ENCODE measurements around the gene ABCC1. TPM values are rescaled to one million over a fixed set of nuclear protein-coding genes. Genes with fewer than 3 reads are reported as not detected.

ABCC1 gene
- polyA plus RNA-seq, 1 donor from 2014 or later = 3.0 TPM

DNA sequence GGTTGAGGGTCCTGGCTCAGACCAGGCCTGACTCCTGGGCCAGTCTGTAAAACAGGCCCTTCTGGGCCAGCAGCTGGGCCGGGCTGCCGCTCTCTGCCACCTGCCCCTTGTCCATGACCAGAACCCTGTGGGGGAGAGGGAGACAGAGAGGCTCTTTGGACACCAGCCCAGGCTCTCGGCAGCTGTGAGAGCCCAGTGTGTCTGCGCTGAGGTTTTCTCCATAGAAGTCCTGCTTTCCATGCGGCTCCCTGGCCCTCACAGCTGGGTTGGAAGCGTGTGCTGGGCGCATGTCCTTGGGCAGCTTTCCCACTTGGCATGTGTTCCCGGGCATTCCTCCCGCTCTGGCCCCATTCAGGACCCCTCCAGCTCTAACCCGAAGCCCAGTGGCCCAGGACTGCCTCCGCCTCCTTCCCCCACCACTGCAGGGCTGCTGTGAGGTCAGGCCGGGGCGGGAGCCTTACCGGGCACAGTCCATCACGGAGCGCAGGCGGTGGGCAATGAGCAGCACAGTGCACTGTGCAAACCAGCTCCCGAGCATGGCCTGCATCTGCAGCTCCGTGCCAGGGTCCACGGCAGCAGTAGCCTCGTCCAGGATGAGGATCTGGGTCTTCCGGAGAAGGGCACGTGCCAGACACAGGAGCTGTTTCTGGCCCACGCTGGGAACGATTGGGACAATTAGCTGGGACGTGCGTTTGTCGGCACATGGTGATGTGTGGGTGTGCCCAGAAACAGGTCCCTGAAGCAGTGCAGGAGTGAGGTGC is 200.9 kb downstream of the ABCC1 start:
- Histone ChIP-seq H3K27me3 (ENCODE audit: insufficient read depth, low read depth, low read length) (no peaks in the 10 kb centered on the region), H3F3A (ENCODE audit: insufficient read depth, low read length, poor library complexity, severe bottlenecking) (no peaks in the 10 kb centered on the region), H4K20me1 (ENCODE audit: insufficient read depth) (no peaks in the 10 kb centered on the region), H3K9me3 (ENCODE audit: low read length) (no peaks in the 10 kb centered on the region), H3K4me3 (ENCODE audit: low read length) (no peak overlapping the region), H3K36me3 (ENCODE audit: insufficient read depth, low read length) (no peaks in the 10 kb centered on the region), H3K9ac (ENCODE audit: low read length) (no peak overlapping the region), H3K79me2 (replicated peaks; ENCODE audit: insufficient read depth, low read length) (no peaks in the 10 kb centered on the region), H3K9me2 (ENCODE audit: insufficient read depth, low read length) (no peaks in the 10 kb centered on the region), H3K4me2 (ENCODE audit: low read length) (no peak overlapping the region), H3K27ac (ENCODE audit: low read length) (no peak overlapping the region), H2AFZ (ENCODE audit: low read depth, low read length) (no peak overlapping the region)
- TF ChIP-seq EZH2 (IDR thresholded peaks at IDR 0.05; ENCODE audit: borderline replicate concordance, insufficient read depth, low read length, poor library complexity, severe bottlenecking) (no peak), SMC3 (conservative IDR thresholded peaks at IDR 0.05; ENCODE audit: poor library complexity) (no peak), EP300 (conservative IDR thresholded peaks at IDR 0.05; ENCODE audit: poor library complexity, severe bottlenecking) (no peak), TAF1 (IDR thresholded peaks at IDR 0.05; ENCODE audit: low read depth) (no peak), RAD21 (conservative IDR thresholded peaks at IDR 0.05) (no peak), POLR2AphosphoS5 (IDR thresholded peaks at IDR 0.05) (no peak), MXI1 (conservative IDR thresholded peaks at IDR 0.05; ENCODE audit: poor library complexity, severe bottlenecking) (no peak)
- TF ChIP-seq, protein P1, sequence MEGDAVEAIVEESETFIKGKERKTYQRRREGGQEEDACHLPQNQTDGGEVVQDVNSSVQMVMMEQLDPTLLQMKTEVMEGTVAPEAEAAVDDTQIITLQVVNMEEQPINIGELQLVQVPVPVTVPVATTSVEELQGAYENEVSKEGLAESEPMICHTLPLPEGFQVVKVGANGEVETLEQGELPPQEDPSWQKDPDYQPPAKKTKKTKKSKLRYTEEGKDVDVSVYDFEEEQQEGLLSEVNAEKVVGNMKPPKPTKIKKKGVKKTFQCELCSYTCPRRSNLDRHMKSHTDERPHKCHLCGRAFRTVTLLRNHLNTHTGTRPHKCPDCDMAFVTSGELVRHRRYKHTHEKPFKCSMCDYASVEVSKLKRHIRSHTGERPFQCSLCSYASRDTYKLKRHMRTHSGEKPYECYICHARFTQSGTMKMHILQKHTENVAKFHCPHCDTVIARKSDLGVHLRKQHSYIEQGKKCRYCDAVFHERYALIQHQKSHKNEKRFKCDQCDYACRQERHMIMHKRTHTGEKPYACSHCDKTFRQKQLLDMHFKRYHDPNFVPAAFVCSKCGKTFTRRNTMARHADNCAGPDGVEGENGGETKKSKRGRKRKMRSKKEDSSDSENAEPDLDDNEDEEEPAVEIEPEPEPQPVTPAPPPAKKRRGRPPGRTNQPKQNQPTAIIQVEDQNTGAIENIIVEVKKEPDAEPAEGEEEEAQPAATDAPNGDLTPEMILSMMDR (IDR thresholded peaks at IDR 0.05; ENCODE audit: poor library complexity, severe bottlenecking) = no peak
- TF ChIP-seq, protein P2, sequence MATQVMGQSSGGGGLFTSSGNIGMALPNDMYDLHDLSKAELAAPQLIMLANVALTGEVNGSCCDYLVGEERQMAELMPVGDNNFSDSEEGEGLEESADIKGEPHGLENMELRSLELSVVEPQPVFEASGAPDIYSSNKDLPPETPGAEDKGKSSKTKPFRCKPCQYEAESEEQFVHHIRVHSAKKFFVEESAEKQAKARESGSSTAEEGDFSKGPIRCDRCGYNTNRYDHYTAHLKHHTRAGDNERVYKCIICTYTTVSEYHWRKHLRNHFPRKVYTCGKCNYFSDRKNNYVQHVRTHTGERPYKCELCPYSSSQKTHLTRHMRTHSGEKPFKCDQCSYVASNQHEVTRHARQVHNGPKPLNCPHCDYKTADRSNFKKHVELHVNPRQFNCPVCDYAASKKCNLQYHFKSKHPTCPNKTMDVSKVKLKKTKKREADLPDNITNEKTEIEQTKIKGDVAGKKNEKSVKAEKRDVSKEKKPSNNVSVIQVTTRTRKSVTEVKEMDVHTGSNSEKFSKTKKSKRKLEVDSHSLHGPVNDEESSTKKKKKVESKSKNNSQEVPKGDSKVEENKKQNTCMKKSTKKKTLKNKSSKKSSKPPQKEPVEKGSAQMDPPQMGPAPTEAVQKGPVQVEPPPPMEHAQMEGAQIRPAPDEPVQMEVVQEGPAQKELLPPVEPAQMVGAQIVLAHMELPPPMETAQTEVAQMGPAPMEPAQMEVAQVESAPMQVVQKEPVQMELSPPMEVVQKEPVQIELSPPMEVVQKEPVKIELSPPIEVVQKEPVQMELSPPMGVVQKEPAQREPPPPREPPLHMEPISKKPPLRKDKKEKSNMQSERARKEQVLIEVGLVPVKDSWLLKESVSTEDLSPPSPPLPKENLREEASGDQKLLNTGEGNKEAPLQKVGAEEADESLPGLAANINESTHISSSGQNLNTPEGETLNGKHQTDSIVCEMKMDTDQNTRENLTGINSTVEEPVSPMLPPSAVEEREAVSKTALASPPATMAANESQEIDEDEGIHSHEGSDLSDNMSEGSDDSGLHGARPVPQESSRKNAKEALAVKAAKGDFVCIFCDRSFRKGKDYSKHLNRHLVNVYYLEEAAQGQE (IDR thresholded peaks at IDR 0.05; ENCODE audit: borderline replicate concordance) = no peak

DNA sequence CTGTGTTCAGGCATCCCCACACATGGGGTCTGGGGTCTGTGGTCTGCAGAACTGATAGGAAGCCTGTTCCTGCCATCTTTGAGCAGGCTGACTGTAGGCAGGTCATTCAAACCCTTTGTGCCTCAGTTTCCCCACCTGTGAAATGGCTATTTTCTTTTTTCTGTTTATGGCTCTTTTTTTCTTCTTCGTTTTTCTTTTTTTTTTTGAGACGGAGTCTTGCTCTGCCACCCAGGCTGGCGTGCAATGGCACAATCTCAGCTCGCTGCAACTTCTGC is 201.4 kb downstream of the ABCC1 start:
- Histone ChIP-seq H3K27ac (ENCODE audit: low read length) (no peak overlapping the region), H3K9me2 (ENCODE audit: insufficient read depth, low read length) (no peaks in the 10 kb centered on the region), H3K4me2 (ENCODE audit: low read length) (no peak overlapping the region), H3K4me3 (ENCODE audit: low read length) (no peak overlapping the region), H3K9ac (ENCODE audit: low read length) (no peak overlapping the region), H3K79me2 (replicated peaks; ENCODE audit: insufficient read depth, low read length) (no peaks in the 10 kb centered on the region), H3K27me3 (ENCODE audit: insufficient read depth, low read depth, low read length) (no peaks in the 10 kb centered on the region), H2AFZ (ENCODE audit: low read depth, low read length) (no peak overlapping the region), H3K36me3 (ENCODE audit: insufficient read depth, low read length) (no peaks in the 10 kb centered on the region), H3K9me3 (ENCODE audit: low read length) (no peaks in the 10 kb centered on the region), H4K20me1 (ENCODE audit: insufficient read depth) (no peaks in the 10 kb centered on the region), H3F3A (ENCODE audit: insufficient read depth, low read length, poor library complexity, severe bottlenecking) (no peaks in the 10 kb centered on the region)
- TF ChIP-seq EZH2 (IDR thresholded peaks at IDR 0.05; ENCODE audit: borderline replicate concordance, insufficient read depth, low read length, poor library complexity, severe bottlenecking) (no peak), RAD21 (conservative IDR thresholded peaks at IDR 0.05) (no peak), TAF1 (IDR thresholded peaks at IDR 0.05; ENCODE audit: low read depth) (no peak), EP300 (conservative IDR thresholded peaks at IDR 0.05; ENCODE audit: poor library complexity, severe bottlenecking) (no peak), SMC3 (conservative IDR thresholded peaks at IDR 0.05; ENCODE audit: poor library complexity) (no peak), MXI1 (conservative IDR thresholded peaks at IDR 0.05; ENCODE audit: poor library complexity, severe bottlenecking) (no peak), POLR2AphosphoS5 (IDR thresholded peaks at IDR 0.05) (no peak)
- TF ChIP-seq, protein P1 (IDR thresholded peaks at IDR 0.05; ENCODE audit: poor library complexity, severe bottlenecking) = no peak
- TF ChIP-seq, protein P2 (IDR thresholded peaks at IDR 0.05; ENCODE audit: borderline replicate concordance) = no peak
